GM18505 (cell line): Measurements from ENCODE around the gene SEMA3F.

Experiments used
- ATAC-seq: cut with Tn5 transposase; IDR thresholded peaks from one replicate; pipeline ENCODE4 v1.9.1; 2021; ENCODE audit not compliant: unreplicated experiment
- POLR2A ChIP-seq: IDR thresholded peaks from 4 replicates; pipeline ENCODE4 v1.6.1; 2011; ENCODE audit warnings: borderline replicate concordance; ENCODE audit not compliant: insufficient read depth, insufficient read length; ENCODE audit errors: extremely low read depth

The SEMA3F gene

DNA sequence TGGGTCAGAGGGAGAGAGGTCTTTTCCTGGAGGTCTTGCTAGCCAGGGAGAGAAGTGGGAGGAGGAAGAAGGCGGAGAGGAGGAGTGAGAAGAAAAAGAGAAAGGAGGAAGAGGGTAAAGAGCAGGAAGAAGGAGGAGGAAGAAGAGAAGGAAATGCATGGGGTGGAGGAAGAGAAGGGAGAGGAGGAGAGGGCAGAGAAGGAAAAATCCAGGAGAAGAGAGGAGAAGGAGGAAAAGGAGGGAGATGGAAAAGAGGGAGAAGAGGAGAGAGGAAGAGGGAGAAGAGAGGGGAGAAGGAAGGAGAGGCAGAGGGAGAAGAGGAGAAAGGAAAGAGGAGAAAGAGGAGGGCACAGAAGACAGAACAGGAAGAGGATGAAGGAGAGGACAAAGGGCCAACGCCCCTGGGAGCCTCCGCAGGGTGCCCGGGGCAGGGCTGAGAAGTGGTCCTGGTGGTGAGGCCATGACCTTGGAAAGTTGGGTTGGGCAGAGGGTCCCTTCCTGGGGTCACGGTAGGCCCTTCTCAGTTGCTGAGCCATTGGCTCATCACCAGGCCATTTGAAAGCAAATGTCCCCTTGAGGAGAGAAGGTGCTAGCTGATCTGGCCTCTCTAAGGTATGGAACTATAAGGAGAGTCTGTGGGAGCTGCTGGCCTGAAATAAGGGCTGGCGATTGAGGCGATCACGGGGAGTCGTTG lies 1.2 kb upstream of the SEMA3F start:
- no peak for TF ChIP-seq POLR2A
- ATAC-seq = no peak

DNA sequence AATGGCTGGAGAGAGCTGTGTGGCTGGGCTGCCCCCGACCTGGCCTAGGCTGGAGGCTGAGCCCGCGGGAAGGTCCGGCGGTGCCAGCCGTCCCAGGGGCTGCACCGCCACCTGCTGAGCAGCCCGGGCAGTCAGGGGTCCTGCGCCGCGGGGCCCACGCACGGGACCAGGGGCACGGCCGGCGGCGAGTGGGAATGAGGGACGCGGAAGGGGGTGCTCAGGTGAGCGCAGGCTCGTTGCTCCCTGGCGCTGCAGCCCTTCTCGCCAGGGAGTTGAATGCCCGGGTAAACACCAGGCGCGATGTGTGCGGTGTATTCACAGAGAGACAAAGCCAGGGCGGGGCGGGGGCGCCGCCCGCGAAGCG lies 666 bp upstream of the SEMA3F start:
- no peak for TF ChIP-seq POLR2A
- ATAC-seq = peak; percentile 19

DNA sequence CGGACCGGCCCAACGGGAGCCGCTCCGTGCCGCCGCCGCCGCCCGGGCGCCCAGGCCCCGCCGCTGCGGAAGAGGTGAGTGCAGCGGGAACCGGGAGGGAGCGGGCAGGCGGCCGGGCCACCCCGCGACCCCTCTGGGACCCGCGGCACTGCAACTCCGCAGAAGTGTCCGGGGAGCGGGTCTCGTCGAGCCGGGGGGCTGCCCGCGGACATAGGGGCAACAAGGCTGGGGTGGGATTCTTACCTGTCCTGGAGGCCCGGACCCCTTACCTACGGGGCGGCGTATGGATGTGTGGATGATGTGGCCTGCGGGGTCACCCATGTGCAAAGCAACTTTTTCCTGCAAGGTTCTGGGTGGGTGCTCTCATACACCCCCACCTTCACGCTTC lies 361 bp downstream of the SEMA3F start:
- ATAC-seq = peak; percentile 4
- no peak for TF ChIP-seq POLR2A

DNA sequence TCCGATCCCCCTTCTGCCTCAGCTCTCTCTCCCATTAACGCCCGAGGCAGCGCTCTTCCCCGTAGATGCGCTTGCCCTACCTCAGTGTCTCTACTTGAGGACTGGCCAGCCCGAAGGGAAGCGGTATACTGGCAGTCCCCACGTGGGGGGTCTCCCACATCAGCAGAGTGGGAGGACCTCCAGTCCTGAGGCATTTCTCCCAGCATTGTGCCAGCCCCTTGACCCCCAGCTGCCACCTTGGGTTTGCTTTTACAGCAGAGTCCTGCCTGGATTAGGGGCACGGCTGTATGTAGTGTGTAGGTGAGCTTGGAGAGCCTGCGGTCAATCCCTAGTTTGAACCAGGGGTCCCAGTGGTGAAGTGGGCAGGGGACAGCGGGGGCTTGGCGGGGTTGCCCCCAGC lies 767 bp downstream of the SEMA3F start:
- no peak for TF ChIP-seq POLR2A
- ATAC-seq = no peak

DNA sequence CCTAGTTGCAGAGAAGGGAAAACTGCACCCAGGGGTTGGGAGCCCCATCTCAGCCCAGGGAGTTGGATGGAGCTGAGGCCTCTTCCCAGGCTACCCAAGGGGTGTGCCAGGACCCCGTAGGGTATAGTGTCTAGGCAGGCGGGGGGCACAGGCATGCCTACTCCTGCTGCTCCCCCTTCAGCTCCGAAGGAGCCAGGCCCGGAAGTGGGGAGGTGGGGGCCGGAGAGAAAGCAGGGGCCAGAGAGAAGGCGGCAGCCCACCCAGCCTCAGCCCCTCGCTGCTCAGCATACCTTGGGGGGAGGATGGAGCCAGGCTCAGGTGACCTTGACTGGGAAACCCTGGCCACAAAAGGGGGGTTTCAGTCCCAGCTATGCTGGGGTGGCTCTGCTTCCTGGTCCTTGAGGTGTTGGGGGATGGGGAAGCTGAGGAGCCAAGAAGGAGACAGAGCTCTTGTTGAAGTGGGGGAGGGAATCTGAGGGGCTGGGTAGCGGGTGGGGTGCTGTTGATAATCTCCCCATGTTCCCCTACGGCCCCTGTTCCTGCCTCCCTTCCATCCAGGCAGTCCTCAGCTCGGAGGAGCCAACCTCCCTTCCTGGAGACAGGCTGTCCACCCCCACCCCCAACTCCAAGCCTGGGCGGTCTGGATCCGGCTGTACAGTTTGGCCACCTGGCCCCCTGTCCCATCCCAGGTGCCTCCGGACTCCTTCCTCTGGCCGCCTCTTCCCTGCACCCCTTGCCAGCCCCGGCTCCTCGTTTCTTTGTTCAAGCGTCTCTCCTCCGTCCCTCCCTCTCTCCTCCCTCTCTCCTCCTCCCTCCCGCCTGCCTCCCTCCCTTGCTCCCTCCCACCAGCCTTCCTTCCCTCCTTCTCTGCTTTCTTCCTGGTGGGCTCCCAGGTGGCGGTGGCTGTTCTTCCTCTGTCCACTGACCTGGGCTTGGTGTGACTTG lies 1.7 kb downstream of the SEMA3F start:
- no peak for TF ChIP-seq POLR2A
- no peak for ATAC-seq

DNA sequence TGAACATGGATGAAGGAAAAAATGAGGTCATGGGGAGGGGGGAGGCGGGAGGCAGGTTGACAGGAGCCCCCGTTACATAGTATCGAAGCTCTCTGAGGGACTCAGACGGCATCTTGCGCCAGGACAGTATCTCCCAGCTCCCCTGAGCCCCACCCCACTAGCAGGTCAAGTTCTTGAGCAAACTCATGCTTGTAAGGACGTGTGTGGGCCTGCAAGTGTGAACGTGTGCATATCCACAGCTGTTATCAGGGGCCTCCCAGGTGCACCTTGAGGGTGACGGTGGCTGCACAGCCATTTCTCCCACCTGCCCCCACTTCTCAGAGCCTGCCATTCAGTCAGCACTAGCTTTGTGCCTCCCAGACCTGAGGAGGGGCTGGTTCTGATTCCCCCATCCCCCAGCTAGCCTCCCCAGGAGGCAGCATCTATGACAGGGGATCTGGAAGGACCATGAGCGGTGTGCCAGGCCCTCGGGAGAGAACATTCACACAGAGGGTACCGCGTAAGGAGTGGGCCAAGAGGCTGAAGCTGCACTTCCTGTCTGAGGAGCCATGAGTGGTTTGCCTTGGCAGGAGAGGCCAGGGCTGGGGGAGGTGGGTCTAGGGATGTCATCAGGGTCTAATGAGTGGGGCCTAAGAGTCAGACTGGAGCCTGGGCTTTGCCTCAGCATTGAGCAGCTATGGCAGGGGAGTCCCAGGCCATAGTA lies 2.9 kb downstream of the SEMA3F start:
- no peak for ATAC-seq
- no peak for TF ChIP-seq POLR2A

DNA sequence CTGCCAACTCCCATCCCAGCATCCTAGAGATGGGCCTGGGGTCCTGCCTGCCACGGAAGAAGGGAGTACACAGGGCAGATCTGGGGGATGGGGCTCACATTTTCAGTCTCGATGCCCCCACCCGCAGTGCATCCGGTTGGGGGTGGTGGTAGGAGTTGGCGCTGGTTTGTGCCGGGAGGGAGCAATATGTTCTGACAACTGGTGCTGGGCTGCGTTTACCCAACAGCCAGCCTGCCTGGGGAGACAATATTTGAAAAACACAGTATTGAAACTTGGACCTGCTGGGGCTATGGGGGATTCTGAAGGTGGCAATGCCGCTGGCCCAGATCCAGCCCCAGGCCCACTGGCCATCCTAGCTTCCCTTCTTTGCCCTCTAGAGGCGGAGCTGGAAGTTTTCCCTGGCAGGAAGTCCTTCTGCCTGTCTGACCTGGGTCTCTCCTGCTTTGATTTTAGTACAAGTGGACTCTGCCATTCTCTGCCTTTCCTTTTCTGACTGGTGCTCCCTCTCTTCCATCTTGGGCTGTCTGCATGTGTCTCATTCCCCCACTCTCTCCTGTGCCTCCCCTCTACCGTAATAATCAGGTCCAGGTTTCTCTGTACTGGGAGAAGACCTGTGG lies 3.5 kb downstream of the SEMA3F start:
- no peak for TF ChIP-seq POLR2A
- ATAC-seq = no peak

DNA sequence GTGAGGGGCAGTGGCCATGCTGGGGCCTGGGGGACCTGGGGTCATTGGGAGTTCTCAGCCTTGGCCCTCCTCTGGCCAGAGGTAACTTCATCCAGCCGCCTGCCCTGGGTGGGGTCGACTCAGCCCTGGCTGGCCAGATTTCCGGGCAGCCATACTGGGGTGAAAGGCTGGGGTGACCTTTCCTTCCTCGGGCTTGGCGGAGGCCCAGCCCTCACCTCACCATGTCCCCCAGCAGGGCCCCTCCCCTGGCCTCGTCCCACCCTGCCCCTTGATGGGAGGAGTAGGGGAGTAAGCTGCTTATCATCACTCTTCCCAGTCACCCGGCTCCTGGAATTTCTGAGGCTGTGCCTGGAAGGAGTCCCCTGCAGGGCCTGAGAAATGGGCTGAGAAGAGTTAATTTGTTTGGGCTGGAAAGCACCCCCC lies 5.4 kb downstream of the SEMA3F start:
- no peak for ATAC-seq
- no peak for TF ChIP-seq POLR2A

DNA sequence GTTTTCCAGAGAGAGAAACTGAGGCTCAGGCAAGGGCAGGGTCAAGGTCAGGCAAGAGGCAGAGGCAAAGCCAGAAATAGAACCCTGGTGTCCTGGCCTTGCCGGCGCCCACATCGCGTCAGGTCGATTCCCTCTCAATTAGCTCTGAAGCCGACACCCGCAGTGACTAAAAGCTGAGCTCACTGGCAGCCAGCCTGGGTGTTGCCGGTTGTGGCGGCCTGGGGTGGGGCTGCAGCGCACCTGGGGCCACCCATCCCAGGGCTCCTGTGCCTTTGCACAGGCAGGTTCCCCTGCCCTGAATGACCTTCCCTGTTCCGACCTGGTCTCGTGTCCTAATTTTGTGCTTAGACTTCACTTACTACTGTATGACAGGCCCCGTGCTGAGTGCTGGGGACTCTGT lies 6.2 kb downstream of the SEMA3F start:
- TF ChIP-seq POLR2A = no peak
- ATAC-seq = no peak

DNA sequence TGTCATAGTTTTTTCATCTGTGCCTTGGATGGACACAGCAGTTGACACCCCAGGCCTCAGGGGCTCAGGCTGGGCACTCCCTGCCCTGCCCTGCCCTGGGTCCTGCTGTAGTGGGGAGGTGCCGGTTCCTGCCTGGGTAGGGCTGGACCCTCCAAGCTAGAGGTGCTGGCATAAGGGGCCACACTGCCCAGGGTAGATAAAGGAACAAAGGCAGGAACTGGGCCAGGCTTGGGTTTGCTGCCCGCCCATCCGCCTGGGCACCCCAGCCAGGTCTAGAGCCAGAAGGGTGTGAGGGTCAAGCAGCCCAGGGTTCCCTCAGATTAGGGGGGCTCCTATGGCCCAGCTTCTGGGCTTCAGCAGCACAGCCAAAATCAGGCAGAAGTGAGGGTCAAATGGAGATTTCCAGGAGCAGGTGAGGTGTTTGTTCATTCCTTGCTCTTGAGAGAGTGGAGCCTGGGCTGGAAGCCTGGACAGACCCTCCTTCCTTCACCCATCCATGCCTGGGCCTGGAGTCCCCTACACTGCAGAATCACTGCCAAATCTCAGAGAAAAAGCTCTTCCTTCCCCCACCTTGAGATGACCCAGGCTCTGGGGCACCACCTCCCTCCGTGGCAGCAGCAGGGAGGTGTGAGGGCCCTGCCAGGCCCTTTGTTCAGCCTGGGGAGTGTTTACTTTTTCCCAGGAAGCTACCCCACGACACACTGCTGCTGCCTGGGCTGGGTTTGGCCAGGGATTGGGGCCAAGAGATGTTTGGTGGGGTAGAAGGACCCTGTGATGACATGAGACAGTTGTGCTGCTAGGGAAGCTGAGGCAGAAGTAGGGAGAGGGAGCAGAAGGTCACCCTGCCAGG lies 7.1 kb downstream of the SEMA3F start:
- no peak for ATAC-seq

DNA sequence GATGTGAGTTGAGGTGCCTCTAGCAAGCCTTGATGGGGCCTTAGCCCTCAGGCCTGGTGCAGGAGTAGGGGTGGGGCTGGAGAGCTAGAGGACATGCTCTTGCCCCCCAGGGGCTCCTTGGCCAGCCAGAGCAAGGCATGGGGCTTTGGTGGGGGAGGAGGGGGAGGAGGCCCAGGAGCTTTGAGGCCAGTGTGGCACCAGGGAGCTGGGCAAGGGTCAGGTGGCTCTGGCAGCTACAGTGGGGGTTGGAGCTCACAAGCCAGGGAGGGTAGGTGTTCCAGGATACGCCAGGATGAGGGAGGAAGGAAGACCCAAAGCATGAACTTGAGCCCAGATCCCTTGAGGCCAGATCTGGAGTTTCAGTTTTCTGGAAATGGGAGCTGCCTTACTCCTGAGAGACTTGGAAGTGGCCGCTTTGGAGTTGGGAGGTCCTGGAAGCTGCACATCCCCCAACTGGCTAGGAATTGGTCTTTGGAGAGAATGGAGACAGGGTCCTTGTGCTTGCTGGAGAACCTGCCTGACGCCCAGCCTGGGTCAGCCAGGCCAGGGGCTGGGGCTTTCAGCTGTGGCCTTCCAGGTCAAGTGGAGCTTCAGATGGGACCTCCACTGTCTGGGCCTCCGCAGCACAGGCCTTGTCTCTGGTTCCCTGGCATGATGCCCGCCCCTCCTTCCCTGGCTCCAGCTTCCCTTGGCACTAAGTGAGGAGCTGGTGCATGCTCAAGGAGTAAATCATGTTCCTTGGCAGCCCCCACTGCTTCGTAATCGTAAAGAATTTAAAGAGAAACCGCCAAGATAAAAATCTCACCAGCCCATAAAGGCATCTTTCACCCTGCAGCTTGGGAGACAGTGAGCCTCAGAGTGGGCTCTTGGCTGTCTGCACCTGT lies 8.7 kb downstream of the SEMA3F start:
- no peak for ATAC-seq
- TF ChIP-seq POLR2A = no peak

More for the DNA sequence above, 7.1 kb downstream of the SEMA3F start:
- TF ChIP-seq POLR2A = no peak
